Measurements from ENCODE around the gene SLC25A30.

- TF ChIP-seq POLR2AphosphoS5 (IDR thresholded peaks at IDR 0.05): no peak
- no peak for TF ChIP-seq CTCF (IDR thresholded peaks at IDR 0.05)
- TF ChIP-seq EP300 (IDR thresholded peaks at IDR 0.05): no peak
These were observed 15.1 kb downstream of the SLC25A30 start for GRCh38 chr13:45403081-45403480.

Measured in stomach (tissue), 4 donors.